HEK293 (cell line): ENCODE data around the gene UBAC2.

Experiments used
- CTCF ChIA-PET: fragments of 350-600 bp; formaldehyde crosslinking; extraction: SDS; loops from one replicate; lab custom pipeline; 2021; ENCODE audit warnings: antibody characterized with exemption; lab: Yijun Ruan, JAX
- POLR2A ChIA-PET: fragments of 300-600 bp; formaldehyde crosslinking; extraction: SDS; loops from one replicate; lab custom pipeline; 2020; ENCODE audit warnings: antibody characterized with exemption, inconsistent platforms; lab: Yijun Ruan, JAX
- H3K27ac ChIP-seq: fragments of 200-500 bp; sonication (Bioruptor generic); 2 replicates; pipeline ENCODE4 v1.5.1; 2014; ENCODE audit warnings: low read depth, low read length, control low read depth, inconsistent platforms; ENCODE audit errors: extremely low read depth
- H3K36me3 ChIP-seq, 2 experiments: fragments of 200-500 bp in 1 of 2; sonication (Bioruptor generic) in 1 of 2; 1 replicate in 1 of 2; 2 replicates in 1 of 2; pipeline ENCODE4 v1.5.1; 2014 to 2017; ENCODE audit warnings: inconsistent platforms in 2 of 2, low read length in 2 of 2; ENCODE audit not compliant: control insufficient read depth in 2 of 2, insufficient read depth in 1 of 2
- H3K4me1 ChIP-seq: fragments of 200-500 bp; sonication (Bioruptor generic); 2 replicates; pipeline ENCODE4 v1.5.1; 2014; ENCODE audit warnings: mild to moderate bottlenecking, low read length, inconsistent platforms; ENCODE audit not compliant: control insufficient read depth, insufficient read depth
- H3K4me3 ChIP-seq: 2 replicates; pipeline ENCODE4 v1.5.1; 2011; ENCODE audit warnings: low read depth, mild to moderate bottlenecking, control low read depth, low read length, moderate library complexity
- H3K9me3 ChIP-seq: fragments of 200-500 bp; sonication (Bioruptor generic); 2 replicates; pipeline ENCODE4 v1.5.1; 2014; ENCODE audit warnings: low read depth, low read length, inconsistent platforms; ENCODE audit not compliant: control insufficient read depth, insufficient read depth
- HOXC10 ChIP-seq: sonication (generic); formaldehyde crosslinking; IDR thresholded peaks from 2 replicates; pipeline ENCODE4 v1.8.1; 2023; ENCODE audit warnings: mild to moderate bottlenecking, missing genetic modification reagents
- IKZF3 ChIP-seq: fragments of 450-650 bp; IDR thresholded peaks from 2 replicates; pipeline ENCODE4 v1.5.0; 2018; ENCODE audit warnings: missing biosample characterization, mild to moderate bottlenecking, missing genetic modification characterization, moderate library complexity
- KLF1 ChIP-seq: fragments of 450-650 bp; formaldehyde crosslinking; IDR thresholded peaks from 2 replicates; pipeline ENCODE4 v1.5.1; 2016; ENCODE audit warnings: missing biosample characterization, missing genetic modification characterization
- PRDM1 ChIP-seq: fragments of 450-650 bp; formaldehyde crosslinking; IDR thresholded peaks from 2 replicates; pipeline ENCODE4; 2016; ENCODE audit warnings: missing biosample characterization, missing genetic modification characterization
- RBAK ChIP-seq: fragments of 450-650 bp; formaldehyde crosslinking; IDR thresholded peaks from 2 replicates; pipeline ENCODE4 v1.5.1; 2016; ENCODE audit warnings: missing biosample characterization, missing genetic modification characterization
- REPIN1 ChIP-seq: fragments of 450-650 bp; formaldehyde crosslinking; IDR thresholded peaks from 2 replicates; pipeline ENCODE4 v1.5.1; 2017; ENCODE audit warnings: missing biosample characterization, missing genetic modification characterization, low read depth
- SP7 ChIP-seq: fragments of 450-650 bp; formaldehyde crosslinking; IDR thresholded peaks from 2 replicates; pipeline ENCODE4 v1.5.1; 2016; ENCODE audit warnings: missing biosample characterization, missing genetic modification characterization
- WT1 ChIP-seq: fragments of 450-650 bp; formaldehyde crosslinking; IDR thresholded peaks from 2 replicates; pipeline ENCODE4 v1.5.1; 2016; ENCODE audit warnings: missing biosample characterization, missing genetic modification characterization
- ZBTB1 ChIP-seq: fragments of 450-650 bp; formaldehyde crosslinking; IDR thresholded peaks from 2 replicates; pipeline ENCODE4 v1.5.1; 2016; ENCODE audit warnings: missing biosample characterization, missing genetic modification characterization
- ZBTB10 ChIP-seq: fragments of 450-650 bp; formaldehyde crosslinking; IDR thresholded peaks from 2 replicates; pipeline ENCODE4 v1.5.1; 2016; ENCODE audit warnings: missing biosample characterization, missing genetic modification characterization
- ZBTB17 ChIP-seq: fragments of 450-650 bp; formaldehyde crosslinking; IDR thresholded peaks from 2 replicates; pipeline ENCODE4 v1.5.1; 2016; ENCODE audit warnings: missing biosample characterization, missing genetic modification characterization
- ZEB2 ChIP-seq: fragments of 450-650 bp; formaldehyde crosslinking; IDR thresholded peaks from 2 replicates; pipeline ENCODE4 v1.5.1; 2016; ENCODE audit warnings: missing biosample characterization, missing genetic modification characterization
- ZFP69B ChIP-seq: fragments of 450-650 bp; formaldehyde crosslinking; IDR thresholded peaks from 2 replicates; pipeline ENCODE4 v1.5.1; 2016; ENCODE audit warnings: missing biosample characterization, missing genetic modification characterization
- ZNF133 ChIP-seq: fragments of 450-650 bp; formaldehyde crosslinking; IDR thresholded peaks from 2 replicates; pipeline ENCODE4 v1.5.1; 2016; ENCODE audit warnings: missing biosample characterization, missing genetic modification characterization
- ZNF174 ChIP-seq: fragments of 450-650 bp; formaldehyde crosslinking; IDR thresholded peaks from 2 replicates; pipeline ENCODE4 v1.5.0; 2017; ENCODE audit warnings: missing biosample characterization, mild to moderate bottlenecking, missing genetic modification characterization
- ZNF223 ChIP-seq: fragments of 450-650 bp; formaldehyde crosslinking; IDR thresholded peaks from 2 replicates; pipeline ENCODE4 v1.5.1; 2016; ENCODE audit warnings: missing biosample characterization, missing genetic modification characterization
- ZNF335 ChIP-seq: fragments of 450-650 bp; formaldehyde crosslinking; conservative IDR thresholded peaks from 2 replicates; pipeline ENCODE4 v1.5.1; 2016; ENCODE audit warnings: missing biosample characterization, missing genetic modification characterization
- ZNF366 ChIP-seq: fragments of 450-650 bp; formaldehyde crosslinking; conservative IDR thresholded peaks from 2 replicates; pipeline ENCODE4 v1.5.1; 2016; ENCODE audit warnings: missing biosample characterization, missing genetic modification characterization
- ZNF394 ChIP-seq: fragments of 450-650 bp; formaldehyde crosslinking; IDR thresholded peaks from 2 replicates; pipeline ENCODE4 v1.5.1; 2016; ENCODE audit warnings: missing biosample characterization, missing genetic modification characterization, mild to moderate bottlenecking, moderate library complexity, borderline replicate concordance
- ZNF596 ChIP-seq: fragments of 450-650 bp; IDR thresholded peaks from 2 replicates; pipeline ENCODE4 v1.5.0; 2018; ENCODE audit warnings: missing biosample characterization, mild to moderate bottlenecking, missing genetic modification characterization, moderate library complexity
- ZNF600 ChIP-seq: fragments of 450-650 bp; formaldehyde crosslinking; IDR thresholded peaks from 2 replicates; pipeline ENCODE4 v1.5.1; 2016; ENCODE audit warnings: missing biosample characterization, missing genetic modification characterization
- ZNF629 ChIP-seq: fragments of 450-650 bp; formaldehyde crosslinking; IDR thresholded peaks from 2 replicates; pipeline ENCODE4 v1.5.1; 2017; ENCODE audit warnings: missing biosample characterization, missing genetic modification characterization
- ZNF660 ChIP-seq: fragments of 450-650 bp; IDR thresholded peaks from 2 replicates; pipeline ENCODE4 v1.5.1; 2018; ENCODE audit warnings: missing biosample characterization, mild to moderate bottlenecking, missing genetic modification characterization
- ZSCAN30 ChIP-seq: fragments of 450-650 bp; IDR thresholded peaks from 2 replicates; pipeline ENCODE4 v1.5.1; 2018; ENCODE audit warnings: missing biosample characterization, mild to moderate bottlenecking, missing genetic modification characterization, moderate library complexity
- TF ChIP-seq, protein P1 (sequence below): fragments of 450-650 bp; formaldehyde crosslinking; IDR thresholded peaks from 2 replicates; pipeline ENCODE4 v1.5.1; 2016; ENCODE audit warnings: missing biosample characterization, missing genetic modification characterization
- TF ChIP-seq, protein P2 (sequence below): fragments of 450-650 bp; formaldehyde crosslinking; IDR thresholded peaks from 2 replicates; pipeline ENCODE4 v1.5.1; 2016; ENCODE audit warnings: missing biosample characterization, missing genetic modification characterization, low read depth
- TF ChIP-seq, protein P3 (sequence below): sonication (generic); formaldehyde crosslinking; IDR thresholded peaks from 2 replicates; pipeline ENCODE4 v1.8.1; 2022; ENCODE audit warnings: mild to moderate bottlenecking, moderate library complexity, missing genetic modification reagents
- TF ChIP-seq, protein P4 (sequence below): fragments of 450-650 bp; formaldehyde crosslinking; IDR thresholded peaks from 2 replicates; pipeline ENCODE4 v1.5.1; 2016; ENCODE audit warnings: missing biosample characterization, missing genetic modification characterization
- TF ChIP-seq, protein P5 (sequence below): fragments of 450-650 bp; formaldehyde crosslinking; IDR thresholded peaks from 2 replicates; pipeline ENCODE4 v1.5.1; 2016; ENCODE audit warnings: missing biosample characterization, missing genetic modification characterization

Gene UBAC2

GRCh38 chr13:99191900-99192399 lies 8.7 kb upstream of the UBAC2 start:
- POLR2A ChIA-PET, result interaction anchor here (1.4 to 1.7 kb wide), 2 partner anchors 9 to 64 kb away, joined by 3 to 10 read pairs; partner anchors contain the start of gene UBAC2
- TF ChIP-seq ZFP69B (tag by site-specific recombination), result peak; percentile 66; the same call in 1 of the 2 replicates
- TF ChIP-seq ZNF600 (tag by site-specific recombination), result peak; percentile 96
- TF ChIP-seq ZNF660 (tag by site-specific recombination), result peak; percentile 89
- TF ChIP-seq RBAK, result no peak
- no peak for TF ChIP-seq ZNF223
- no peak for TF ChIP-seq ZBTB1
- TF ChIP-seq ZNF133 (tag by site-specific recombination), result no peak
- TF ChIP-seq ZBTB10 (tag by site-specific recombination), result no peak
- TF ChIP-seq, protein P1, sequence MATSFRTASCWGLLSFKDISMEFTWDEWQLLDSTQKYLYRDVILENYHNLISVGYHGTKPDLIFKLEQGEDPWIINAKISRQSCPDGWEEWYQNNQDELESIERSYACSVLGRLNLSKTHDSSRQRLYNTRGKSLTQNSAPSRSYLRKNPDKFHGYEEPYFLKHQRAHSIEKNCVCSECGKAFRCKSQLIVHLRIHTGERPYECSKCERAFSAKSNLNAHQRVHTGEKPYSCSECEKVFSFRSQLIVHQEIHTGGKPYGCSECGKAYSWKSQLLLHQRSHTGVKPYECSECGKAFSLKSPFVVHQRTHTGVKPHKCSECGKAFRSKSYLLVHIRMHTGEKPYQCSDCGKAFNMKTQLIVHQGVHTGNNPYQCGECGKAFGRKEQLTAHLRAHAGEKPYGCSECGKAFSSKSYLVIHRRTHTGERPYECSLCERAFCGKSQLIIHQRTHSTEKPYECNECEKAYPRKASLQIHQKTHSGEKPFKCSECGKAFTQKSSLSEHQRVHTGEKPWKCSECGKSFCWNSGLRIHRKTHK (tag by site-specific recombination), result no peak
- TF ChIP-seq REPIN1, result no peak
- peak; percentile 29; the same call in 1 of the 2 replicates for TF ChIP-seq ZBTB17
- TF ChIP-seq, protein P2, sequence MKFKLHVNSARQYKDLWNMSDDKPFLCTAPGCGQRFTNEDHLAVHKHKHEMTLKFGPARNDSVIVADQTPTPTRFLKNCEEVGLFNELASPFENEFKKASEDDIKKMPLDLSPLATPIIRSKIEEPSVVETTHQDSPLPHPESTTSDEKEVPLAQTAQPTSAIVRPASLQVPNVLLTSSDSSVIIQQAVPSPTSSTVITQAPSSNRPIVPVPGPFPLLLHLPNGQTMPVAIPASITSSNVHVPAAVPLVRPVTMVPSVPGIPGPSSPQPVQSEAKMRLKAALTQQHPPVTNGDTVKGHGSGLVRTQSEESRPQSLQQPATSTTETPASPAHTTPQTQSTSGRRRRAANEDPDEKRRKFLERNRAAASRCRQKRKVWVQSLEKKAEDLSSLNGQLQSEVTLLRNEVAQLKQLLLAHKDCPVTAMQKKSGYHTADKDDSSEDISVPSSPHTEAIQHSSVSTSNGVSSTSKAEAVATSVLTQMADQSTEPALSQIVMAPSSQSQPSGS (tag by site-specific recombination), result peak; percentile 88
- peak; percentile 20; the same call in 1 of the 2 replicates for TF ChIP-seq ZNF366
- no peak for TF ChIP-seq WT1
- peak; percentile 31; the same call in 1 of the 2 replicates for TF ChIP-seq ZNF335 (tag by site-specific recombination)
- TF ChIP-seq ZEB2 (tag by site-specific recombination), result peak; percentile 86
- TF ChIP-seq, protein P3, sequence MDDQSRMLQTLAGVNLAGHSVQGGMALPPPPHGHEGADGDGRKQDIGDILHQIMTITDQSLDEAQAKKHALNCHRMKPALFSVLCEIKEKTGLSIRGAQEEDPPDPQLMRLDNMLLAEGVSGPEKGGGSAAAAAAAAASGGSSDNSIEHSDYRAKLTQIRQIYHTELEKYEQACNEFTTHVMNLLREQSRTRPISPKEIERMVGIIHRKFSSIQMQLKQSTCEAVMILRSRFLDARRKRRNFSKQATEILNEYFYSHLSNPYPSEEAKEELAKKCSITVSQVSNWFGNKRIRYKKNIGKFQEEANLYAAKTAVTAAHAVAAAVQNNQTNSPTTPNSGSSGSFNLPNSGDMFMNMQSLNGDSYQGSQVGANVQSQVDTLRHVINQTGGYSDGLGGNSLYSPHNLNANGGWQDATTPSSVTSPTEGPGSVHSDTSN (CRISPR knock-in tag), result no peak
- peak; percentile 85 for TF ChIP-seq ZNF629
- no peak for TF ChIP-seq PRDM1 (tag by site-specific recombination)
- no peak for TF ChIP-seq HOXC10
- TF ChIP-seq KLF1, result peak; percentile 77
- 0 out of 2 replicates have a peak, but pooled peaks have one; percentile 24 for TF ChIP-seq SP7 (tag by site-specific recombination)
- TF ChIP-seq ZSCAN30 (tag by site-specific recombination), result no peak
- TF ChIP-seq ZNF174, result no peak
- TF ChIP-seq ZNF394 (tag by site-specific recombination), result 0 out of 2 replicates have a peak, but pooled peaks have one; percentile 22
- TF ChIP-seq ZNF596 (tag by site-specific recombination), result no peak
- TF ChIP-seq IKZF3 (tag by site-specific recombination), result peak; percentile 87; the same call in 1 of the 2 replicates
- TF ChIP-seq, protein P4, sequence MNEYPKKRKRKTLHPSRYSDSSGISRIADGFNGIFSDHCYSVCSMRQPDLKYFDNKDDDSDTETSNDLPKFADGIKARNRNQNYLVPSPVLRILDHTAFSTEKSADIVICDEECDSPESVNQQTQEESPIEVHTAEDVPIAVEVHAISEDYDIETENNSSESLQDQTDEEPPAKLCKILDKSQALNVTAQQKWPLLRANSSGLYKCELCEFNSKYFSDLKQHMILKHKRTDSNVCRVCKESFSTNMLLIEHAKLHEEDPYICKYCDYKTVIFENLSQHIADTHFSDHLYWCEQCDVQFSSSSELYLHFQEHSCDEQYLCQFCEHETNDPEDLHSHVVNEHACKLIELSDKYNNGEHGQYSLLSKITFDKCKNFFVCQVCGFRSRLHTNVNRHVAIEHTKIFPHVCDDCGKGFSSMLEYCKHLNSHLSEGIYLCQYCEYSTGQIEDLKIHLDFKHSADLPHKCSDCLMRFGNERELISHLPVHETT (tag by site-specific recombination), result 0 out of 2 replicates have a peak, but pooled peaks have one; percentile 55
- TF ChIP-seq, protein P5, sequence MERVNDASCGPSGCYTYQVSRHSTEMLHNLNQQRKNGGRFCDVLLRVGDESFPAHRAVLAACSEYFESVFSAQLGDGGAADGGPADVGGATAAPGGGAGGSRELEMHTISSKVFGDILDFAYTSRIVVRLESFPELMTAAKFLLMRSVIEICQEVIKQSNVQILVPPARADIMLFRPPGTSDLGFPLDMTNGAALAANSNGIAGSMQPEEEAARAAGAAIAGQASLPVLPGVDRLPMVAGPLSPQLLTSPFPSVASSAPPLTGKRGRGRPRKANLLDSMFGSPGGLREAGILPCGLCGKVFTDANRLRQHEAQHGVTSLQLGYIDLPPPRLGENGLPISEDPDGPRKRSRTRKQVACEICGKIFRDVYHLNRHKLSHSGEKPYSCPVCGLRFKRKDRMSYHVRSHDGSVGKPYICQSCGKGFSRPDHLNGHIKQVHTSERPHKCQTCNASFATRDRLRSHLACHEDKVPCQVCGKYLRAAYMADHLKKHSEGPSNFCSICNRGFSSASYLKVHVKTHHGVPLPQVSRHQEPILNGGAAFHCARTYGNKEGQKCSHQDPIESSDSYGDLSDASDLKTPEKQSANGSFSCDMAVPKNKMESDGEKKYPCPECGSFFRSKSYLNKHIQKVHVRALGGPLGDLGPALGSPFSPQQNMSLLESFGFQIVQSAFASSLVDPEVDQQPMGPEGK, result peak; percentile 46; the same call in 1 of the 2 replicates

More at GRCh38 chr13:99191900-99192399, 8.7 kb upstream of the UBAC2 start:
- Histone ChIP-seq H3K36me3 (no peaks in the 10 kb centered on the region), H3K9me3 (no peaks in the 10 kb centered on the region), H3K4me1 (peaks cover 14% of the 10 kb centered on the region), H3K27ac (no peak overlapping the region), H3K4me3 (no peak overlapping the region)
- CTCF ChIA-PET, result no interaction called here
